ENCODE data around the gene SPDYE17.
"Not testable (repeated sequence)": the region's sequence is repeated elsewhere in the genome, so short reads cannot be mapped to it uniquely, and the experiment has no call there.

SPDYE17 gene

GRCh38 chr7:76997381-76998284 is 34.5 kb downstream of the SPDYE17 start:
- DNase-seq = no peak

DNA sequence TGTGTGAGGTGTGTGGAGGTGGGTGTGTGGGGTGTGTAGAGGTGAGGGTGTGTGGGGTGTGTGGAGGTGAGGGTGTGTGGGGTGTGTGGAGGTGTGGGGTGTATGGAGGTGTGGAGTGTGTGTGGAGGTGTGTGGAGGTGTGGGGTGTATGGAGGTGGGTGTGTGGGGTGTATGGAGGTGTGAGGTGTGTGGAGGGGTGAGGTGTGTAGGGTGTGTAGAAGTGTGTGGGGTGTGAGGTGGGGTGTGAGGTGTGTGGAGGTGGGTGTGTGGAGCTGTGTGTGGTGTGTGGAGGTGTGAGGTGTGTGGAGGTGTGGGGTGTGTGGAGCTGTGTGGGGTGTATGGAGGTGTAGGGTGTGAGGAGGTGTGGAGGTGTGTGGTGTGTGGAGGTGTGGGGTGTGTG is 35.2 kb downstream of the SPDYE17 start:
- DNase-seq = not testable (repeated sequence)

GRCh38 chr7:76994286-76994685 is 37.9 kb downstream of the SPDYE17 start:
- not testable (repeated sequence) for DNase-seq

DNA sequence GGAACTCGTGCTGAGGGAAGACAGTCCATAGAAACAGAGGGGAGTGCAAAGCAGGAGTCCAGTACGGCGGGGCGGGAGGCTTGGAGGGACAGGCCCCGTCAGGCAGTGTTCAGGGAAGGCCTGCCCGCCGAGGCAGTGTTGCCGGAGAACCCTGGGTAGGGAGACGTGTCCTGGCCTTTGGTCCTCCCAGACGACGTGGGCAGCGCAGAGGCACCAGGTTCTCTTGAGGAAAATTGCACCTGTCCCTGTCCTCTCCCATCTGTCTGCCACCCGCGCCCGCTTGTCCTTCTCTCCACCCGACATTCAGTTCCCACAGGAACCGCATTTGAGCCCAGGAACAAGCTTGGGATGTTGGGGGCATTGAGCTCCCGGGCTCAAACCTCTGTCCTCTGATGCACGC is 38.3 kb downstream of the SPDYE17 start:
- not testable (repeated sequence) for DNase-seq

DNA sequence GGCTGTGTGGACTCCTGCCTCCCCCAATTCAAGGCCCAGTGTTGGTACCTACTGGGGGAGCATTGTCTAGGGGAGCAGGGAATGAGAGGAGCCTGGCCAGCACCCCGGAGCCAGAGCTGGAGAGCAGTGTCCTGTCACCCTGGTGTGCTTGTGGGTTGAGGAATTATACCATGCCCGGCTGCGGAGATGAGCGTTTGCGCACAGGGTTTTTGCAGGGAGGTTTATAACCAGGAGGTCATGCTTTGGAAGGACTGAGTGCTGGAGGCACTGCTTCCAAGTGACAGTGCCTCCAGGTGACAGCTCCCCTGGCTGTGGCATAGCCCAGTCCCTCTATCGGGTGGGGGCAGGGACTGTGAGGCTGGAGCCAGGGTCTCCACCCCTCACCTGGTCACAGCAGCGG is 39.3 kb downstream of the SPDYE17 start:
- not testable (repeated sequence) for DNase-seq

DNA sequence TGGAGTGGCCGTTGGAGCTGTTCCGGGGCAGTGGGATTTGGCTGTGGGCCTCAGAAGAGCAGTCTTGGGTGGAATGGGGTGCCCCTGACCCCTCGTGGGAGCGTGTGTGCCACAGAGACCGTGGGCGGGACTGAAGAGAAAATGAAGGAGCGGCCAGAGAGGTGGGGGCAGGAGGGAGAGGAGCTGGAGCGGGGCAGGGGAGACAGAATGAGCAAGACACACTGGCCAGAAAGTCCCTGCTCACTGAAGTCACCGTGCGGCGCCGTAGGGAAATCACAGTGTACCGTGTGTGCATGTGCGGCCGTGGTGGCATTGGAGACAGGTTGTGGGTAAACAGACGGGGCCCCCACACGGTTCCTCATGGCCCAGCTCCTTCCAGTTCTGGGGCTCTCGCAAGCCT is 40.0 kb downstream of the SPDYE17 start:
- DNase-seq = not testable (repeated sequence)

GRCh38 chr7:76990202-76990601 is 42.0 kb downstream of the SPDYE17 start:
- not testable (repeated sequence) for DNase-seq

DNA sequence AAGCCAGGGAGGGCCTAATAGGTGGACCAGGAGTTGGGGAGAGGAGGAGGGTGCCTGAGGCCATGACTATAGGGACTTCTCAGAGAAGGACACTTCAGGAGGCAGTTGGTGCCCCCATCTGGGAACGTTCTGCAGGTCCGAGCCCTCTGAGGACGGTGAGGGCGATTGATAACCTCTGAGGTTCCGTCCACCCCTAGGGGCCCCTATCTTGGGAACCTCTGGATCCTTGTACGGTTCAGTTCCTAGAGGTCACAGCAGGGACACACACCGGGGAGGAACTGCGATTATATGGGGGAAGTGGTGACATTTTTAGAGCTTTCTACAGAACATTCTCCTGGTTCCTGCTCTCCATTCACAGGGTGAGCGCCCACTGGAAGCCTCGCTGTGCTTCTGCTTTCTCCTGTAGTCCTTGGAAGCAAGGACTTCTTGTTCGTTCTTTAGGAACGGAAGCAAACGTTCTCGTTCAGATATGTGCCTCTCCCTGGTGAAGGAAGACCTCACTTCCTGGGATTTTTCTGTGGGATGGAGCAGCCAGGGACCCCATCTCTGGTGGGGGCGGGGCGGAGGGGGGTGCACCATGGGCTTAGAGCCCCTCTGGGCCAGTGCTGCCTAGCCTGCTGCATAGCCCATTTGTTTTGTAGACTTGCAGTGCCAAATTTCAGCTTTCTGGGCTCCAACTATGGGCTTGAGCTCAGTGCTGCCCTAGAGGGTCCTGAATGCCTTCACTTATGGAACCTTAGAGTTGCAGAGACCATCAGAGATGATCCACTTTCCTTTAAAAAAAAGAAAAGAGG is 46.0 kb downstream of the SPDYE17 start:
- not testable (repeated sequence) for DNase-seq

DNA sequence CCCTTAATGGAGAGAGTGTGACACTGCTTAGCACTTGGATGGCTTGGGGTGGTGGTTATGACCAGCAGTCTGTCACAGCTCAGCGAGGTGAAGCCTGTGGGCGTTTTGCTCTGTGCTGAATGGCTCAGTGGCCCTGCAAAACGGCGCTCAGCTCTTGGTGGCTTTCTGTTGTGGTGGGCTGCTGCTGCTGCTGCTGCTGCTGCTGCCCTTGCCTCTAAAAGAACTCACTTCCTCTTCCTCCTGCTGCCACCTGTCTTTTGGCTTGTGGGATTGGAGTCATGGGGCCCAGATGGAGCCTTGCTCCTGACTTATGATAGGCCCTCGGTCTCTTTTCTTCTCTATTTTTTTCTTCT is 47.4 kb downstream of the SPDYE17 start:
- not testable (repeated sequence) for DNase-seq

DNA sequence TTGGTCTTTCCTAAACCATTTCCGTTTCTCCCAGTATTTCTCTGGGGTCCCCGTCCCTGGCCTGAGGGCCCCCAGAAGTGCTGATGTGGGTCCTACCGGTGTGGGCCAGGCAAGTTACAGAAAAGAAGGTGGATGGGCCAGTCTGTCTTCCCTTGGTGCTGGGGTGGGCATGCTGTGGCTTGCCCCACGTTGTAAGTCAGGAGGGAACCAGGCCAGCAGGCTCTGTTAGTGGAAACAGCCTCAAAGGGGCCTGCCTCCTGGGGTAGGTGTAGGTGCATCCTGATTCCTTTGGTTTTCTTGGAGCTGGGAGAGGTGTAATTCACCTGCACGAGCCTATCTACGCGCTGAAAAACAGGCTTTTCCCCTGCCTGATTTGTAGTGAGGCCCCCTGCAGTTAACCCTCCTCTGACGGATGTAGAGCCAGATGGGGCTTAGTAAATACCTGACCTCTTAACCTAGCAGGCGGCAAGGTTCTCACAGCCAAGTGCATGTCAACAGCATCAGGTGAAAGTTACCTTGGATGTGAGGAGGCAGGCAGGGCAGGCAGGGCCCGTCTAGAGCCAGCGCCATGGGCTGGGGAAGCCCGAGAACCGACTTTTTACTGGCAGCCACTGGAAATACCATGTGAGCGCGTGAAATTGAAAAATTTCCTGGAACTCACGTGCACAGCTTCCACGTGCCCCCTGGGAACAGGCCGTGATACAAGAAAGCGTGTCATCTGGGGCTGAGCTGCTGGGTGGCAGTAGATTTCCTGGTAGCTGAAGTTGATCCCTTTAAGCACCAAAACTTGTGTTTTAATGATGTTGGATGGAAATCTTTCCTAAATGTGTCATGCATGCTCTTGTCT is 48.0 kb downstream of the SPDYE17 start:
- not testable (repeated sequence) for DNase-seq

- DNase-seq = not testable (repeated sequence)
These were observed 48.8 kb downstream of the SPDYE17 start for GRCh38 chr7:76983333-76983732.

- not testable (repeated sequence) for DNase-seq
These were observed 49.7 kb downstream of the SPDYE17 start for GRCh38 chr7:76982501-76982900.

DNA sequence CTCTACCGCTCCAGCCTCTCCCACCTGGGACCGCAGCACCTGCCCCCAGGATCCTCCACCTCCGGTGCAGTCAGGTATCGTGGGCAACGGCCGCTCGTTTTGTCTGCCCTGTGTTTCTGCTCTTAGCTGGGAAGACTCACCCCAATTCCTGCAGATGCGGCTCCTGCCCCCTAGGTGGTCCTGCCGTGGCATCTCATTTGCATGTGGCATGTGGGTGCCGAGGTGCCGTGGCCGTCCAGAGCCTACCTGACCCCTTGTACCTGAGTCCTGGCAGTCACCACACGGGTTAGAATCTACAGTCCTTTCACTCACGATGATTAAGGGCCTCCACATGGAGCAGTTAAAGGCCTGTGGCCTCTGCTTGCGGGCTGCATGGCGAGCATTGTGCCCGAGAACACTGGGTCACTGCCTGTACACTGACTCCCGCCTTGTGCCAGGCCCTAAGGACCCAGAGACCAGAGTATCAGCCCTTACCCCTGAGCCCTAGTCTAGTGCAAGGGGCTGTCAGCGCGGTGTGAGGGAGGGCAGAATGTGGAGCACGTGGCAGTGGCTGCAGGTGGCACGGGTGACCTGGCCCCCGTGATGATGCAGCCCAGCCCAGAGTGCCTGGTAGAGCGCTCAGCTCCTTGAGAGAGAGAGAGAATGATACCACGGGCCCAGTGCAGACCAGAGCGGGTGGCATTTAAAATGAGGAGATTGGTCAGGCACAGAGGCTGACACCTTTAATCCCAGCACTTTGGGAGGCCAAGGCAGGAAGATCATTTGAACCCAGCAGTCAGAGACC is 50.8 kb downstream of the SPDYE17 start:
- DNase-seq = not testable (repeated sequence)

DNA sequence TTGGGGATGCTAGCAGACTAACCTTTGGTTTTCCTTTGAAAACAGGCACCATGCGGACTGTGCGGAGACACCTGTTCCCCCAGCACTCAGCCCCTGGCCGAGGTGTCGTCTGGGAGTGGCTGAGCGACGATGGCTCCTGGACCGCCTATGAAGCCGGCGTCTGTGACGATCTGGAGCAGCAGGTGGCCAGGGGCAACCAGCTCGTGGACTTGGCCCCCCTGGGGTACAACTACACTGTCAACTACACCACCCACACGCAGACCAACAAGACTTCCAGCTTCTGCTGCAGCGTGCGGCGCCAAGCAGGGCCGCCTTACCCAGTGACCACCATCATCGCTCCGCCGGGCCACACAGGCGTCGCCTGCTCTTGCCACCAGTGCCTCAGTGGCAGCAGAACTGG is 51.6 kb downstream of the SPDYE17 start:
- not testable (repeated sequence) for DNase-seq

GRCh38 chr7:76977761-76978367 is 54.3 kb downstream of the SPDYE17 start:
- DNase-seq = not testable (repeated sequence)

- DNase-seq = not testable (repeated sequence)
These were observed 57.2 kb downstream of the SPDYE17 start for GRCh38 chr7:76974793-76975579.

DNA sequence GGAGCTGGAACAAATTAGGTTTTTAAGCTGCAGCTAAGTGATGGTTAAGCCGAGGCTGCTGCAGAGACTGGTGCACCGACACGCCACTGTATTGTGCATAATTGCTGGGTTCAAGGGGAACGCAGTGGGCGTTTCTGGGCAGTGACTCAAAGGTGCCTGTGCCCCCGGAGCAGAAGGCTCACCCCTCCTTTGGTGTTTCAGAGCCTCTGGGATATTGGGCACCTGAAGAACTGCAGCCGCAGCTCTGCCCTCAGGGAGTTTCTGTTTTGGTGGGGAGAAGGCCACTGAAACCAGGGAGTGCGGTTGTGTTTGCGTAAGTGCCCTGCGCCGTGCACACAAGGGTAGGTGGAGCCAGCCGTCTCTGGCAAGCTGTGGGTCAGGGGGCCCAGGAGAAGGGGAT is 57.8 kb downstream of the SPDYE17 start:
- not testable (repeated sequence) for DNase-seq

DNA sequence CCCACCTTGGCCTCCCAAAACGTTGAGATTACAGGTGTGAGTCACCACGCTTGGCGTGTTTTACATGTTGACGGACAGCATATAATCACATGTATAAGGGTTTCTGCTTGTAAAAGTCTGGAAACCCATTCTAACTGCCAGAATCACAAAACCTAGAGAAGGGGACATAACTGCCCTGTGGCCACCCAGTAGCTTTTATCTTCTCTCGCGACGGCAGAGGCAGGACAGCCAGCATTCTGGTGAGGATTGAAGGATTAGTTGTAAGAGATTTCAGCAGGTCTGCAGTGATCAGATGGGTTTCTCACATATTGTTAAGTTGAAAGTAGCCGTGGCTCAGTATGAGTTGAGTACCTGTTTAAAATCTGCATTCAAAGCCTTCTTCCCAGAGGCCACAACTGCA is 59.8 kb downstream of the SPDYE17 start:
- DNase-seq = not testable (repeated sequence)

All from cortex of kidney (tissue), 1 donor.